DMS79 treated with DMSO at 0.1 percent for 48 hours (cell line): Measurements from ENCODE around the gene NRXN2.
"Not testable (repeated sequence)": the region's sequence is repeated elsewhere in the genome, so short reads cannot be mapped to it uniquely, and the experiment has no call there.

Experiments
- DNase-seq: peaks from one replicate; lab custom pipeline; 2025; lab: John Stamatoyannopoulos, UW

Gene NRXN2

GRCh38 chr11:64605244-64605560, 117.8 kb downstream of the NRXN2 start:
- DNase-seq, result no peak

GRCh38 chr11:64604458-64605243, 118.3 kb downstream of the NRXN2 start:
- DNase-seq, result no peak

DNA sequence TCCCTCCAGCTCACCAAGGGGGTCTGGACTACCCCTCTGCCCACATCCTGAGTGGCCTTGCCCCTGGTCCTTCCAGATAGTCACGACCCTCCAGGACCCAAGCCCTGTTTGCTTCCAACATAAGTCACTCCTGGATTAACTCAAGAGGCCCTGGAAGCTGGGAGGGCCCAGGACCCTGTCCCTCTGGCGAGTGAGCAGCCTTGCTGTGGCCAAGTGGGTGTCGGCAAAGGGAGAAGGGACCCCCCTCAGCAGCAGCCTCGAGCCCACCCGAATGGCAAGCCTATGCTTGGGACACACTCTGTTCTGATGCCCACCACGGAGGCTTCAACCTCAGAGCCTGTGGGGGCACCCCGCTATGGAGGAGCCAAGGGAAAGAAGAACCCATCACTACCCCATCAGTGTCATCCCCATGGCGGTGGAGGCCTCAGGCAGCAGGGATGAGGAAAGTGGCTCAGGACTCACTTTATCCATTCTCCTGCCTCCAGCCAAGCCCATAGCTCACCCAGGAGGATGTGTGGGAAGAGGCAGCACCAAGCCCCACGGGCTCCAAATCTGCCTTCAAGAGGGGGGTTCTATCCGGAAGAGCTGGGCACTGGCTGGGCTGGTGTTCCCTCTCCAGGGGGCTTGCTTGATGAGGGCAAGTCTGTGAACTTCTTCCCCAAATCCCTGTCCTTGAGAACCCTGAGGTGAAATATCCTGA, 119.4 kb downstream of the NRXN2 start:
- no peak for DNase-seq

DNA sequence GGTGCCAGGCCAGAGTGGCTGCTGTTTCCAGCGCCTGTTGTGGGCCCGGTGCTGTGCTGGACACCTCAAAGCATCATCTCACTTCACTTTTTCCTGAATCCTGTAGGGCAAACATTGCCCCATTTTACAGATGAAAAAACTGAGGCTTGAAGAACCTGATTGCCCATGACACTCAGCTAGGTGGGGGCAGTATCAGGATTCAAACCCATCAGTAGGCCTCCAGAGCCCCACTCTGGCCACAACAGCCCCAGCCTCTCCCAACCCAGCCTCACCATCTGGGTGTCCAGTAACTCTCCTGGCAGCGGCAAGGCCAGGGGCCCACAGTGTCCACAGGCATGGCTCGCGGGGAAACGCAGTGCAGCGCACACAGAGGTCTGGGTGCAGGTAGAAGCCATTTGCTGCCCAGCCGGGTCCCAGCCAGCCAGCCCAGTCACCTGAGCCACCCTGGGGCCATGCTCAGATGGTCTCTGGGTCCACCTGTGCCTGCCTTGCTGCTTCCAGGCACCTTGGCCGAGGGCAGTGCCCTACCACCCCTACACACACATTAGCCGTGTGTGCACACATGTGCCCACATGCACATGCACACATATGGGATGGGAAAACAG, 120.4 kb downstream of the NRXN2 start:
- no peak for DNase-seq

DNA sequence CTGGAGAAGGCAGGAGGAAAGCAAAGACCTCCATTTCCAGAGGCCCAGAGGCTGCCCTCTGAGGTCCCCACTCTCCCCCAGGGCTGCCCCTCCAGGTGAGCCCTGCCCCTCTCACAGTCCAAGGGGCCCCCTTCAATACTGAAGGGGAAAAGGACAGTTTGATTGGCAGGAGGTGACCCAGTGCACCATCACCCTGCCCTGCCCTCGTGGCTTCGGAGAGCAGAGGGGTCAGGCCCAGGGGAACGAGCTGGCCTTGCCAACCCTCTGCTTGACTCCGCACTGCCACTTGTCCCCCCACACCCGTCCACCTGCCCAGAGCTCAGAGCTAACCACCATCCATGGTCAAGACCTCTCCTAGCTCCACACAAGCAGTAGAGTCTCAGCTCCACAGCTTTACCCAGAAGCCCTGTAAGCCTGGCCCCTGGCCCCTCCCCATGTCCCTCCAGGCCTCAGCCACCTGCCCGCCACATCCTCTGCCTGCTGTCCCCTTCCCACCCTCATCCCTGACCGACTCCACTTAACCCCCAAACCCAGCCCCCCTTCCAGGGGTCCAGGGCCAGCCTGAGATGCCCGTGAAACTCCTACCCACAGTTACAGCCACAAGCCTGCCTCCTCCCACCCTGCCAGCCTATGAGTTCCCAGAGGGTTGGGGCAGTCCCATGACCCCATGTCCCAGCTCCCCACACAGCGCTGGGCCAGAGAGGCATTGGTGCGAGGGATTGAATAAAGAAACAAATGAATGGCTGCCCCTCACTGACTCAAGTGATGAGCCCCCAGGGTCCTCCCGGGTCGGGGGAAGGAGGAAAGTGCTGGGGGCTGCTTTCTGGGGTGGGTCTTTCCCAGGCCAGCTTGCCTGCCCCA, 121.2 kb downstream of the NRXN2 start:
- no peak for DNase-seq

DNA sequence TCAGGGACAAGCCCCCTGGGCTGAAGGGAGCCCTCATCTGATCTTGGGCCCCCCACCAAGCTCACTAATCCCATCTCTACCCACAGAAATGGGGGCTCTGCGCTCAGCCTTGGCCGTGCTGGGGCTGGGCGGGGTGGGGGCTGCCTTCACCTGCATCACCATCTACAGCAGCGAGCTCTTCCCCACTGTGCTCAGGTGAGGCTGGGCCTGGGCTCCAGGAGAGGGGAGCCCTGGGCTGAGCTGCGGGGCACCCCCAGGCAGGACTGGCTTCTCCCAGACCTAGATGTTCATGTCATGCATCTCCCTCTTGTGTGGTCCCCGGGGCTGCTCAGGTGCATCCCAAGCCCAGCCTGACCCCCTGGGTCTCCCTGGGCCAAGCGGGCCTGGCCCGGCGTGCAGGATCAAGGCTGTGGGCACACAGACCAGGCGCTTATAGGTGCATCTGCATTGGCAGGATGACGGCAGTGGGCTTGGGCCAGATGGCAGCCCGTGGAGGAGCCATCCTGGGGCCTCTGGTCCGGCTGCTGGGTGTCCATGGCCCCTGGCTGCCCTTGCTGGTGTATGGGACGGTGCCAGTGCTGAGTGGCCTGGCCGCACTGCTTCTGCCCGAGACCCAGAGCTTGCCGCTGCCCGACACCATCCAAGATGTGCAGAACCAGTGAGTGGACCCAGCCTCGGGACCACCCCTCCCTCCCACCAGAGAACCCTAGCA, 122.6 kb downstream of the NRXN2 start:
- DNase-seq, result no peak

DNA sequence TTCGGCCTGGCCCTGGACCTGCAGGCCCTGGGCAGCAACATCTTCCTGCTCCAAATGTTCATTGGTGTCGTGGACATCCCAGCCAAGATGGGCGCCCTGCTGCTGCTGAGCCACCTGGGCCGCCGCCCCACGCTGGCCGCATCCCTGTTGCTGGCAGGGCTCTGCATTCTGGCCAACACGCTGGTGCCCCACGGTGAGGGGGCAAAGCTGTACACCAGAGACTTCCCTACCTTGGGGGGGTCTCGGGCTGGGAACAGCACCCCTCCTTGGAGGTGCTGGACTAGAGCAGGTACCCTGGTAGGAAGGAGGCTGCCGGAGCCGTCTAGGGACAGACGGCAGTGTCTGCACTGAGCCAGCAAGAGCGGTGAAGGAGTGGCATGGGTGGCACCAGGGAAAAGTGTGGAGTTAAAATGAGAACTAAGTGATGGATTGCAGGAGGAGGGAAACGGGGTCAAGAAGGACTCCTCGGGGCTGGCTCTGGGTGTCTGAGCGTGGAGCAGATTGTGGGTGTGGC, 123.2 kb downstream of the NRXN2 start:
- DNase-seq, result no peak

DNA sequence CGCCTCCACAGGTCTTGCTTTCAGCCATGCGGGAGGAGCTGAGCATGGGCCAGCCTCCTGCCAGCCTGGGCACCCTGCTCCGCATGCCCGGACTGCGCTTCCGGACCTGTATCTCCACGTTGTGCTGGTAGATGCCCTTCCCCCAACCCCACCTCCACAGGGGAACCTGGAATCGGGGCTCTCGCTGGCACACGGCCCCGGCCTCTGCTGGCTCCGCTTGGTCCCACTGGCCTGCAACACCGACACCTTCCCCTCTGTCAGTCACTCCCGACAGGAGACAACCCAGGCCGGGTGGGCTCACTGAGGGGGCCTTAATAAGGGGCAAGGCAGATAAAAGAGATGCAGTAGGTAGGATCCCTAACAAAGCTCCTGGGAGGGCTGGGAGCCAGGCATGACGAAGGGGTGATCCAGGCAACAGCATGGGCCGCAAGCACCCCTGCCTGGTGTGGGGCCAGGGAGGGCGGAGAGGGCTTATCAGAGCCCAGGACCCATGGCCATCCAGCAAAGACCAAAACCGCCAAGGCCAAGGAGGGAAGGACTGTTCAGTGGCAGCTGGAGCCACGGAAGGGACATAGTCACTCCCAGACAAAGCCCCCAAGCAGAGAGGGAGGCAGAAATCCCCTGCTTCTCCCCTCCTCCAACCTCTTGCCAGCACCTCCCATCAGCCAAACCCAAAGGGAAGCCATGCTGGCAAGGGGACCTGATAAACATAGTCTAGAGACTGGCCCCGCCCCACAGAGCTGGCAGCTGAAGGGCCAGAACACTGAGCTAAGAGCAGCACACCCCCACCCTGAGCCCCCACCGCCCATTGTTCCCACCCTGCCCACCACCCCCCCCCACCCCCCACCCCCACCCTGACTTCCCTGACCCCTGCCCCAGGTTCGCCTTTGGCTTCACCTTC, 124.0 kb downstream of the NRXN2 start:
- no peak for DNase-seq

GRCh38 chr11:64598106-64598796, 124.7 kb downstream of the NRXN2 start:
- no peak for DNase-seq

- no peak for DNase-seq
These were observed 125.3 kb downstream of the NRXN2 start for GRCh38 chr11:64597671-64598101.

GRCh38 chr11:64595922-64596321, 127.1 kb downstream of the NRXN2 start:
- DNase-seq, result not testable (repeated sequence)

- no peak for DNase-seq
These were observed 128.6 kb downstream of the NRXN2 start for GRCh38 chr11:64594159-64594939.

DNA sequence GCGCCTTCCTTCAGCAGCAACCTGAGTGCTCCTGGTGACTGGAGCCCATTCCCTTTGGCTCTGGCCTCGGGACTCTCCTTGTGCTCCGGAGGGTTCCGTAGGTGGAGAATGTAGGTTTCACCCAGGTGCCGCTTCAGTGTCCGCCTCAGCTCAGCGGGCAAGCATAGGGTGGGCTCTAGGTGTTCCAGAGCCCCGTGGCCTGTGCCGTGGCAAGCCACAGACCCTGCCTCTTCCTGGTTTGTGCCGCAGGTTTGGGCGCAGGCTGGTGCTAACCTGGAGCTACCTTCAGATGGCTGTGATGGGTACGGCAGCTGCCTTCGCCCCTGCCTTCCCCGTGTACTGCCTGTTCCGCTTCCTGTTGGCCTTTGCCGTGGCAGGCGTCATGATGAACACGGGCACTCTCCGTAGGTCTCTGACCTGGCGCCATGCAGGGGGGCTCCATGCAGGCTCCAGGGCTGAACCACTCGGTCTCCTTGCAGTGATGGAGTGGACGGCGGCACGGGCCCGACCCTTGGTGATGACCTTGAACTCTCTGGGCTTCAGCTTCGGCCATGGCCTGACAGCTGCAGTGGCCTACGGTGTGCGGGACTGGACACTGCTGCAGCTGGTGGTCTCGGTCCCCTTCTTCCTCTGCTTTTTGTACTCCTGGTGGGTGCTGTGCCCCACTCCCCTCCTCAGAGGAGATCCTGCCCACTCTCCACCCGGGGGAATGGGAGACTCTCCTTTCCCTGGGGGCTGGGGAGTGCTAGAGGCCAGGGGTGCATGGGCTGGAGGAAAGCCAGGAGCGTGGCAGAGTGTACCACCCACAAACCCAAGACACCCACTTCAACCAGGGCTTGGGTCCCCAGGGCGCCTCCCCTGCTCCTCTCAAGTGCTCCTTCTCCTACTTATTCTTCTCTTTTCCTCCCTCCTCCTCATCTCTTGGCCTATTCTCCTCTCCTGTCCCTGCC, 129.6 kb downstream of the NRXN2 start:
- DNase-seq, result no peak

DNA sequence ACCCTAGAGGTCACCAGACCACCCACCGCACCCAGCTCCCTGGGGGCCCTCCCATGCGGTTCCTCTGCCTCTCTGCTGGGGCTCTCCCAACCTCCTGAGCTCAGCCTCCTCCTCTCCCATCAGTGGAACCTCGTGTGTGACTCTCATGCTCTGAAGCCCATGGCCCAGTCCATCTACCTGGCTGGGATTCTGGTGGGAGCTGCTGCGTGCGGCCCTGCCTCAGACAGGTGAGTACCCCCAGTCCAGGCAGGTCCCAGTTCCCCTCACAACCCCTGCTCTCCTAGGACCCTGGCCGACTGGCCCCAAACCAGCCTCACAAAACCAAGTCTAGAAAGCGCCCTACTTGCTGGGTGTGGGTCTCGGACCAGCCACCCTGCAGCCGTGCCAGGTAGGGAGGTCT, 130.3 kb downstream of the NRXN2 start:
- no peak for DNase-seq

DNA sequence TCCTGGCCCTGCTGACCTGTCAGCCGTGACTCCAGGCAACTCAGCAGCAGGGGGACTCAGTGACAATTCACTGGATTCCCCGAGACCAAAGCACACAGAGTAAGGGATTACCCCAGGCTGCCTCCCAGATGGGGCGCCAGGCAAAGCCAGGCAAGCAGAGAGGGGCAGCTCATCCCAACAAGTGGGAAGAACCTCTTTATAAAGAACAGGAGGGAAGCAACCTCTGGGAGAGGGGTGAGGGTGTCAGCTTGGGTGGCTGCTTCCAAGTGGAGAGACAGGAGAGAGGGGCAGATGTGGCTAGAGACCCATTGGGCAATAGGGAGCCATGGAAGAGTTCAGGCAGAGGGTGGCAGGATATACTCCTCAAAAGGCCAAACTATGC, 130.8 kb downstream of the NRXN2 start:
- no peak for DNase-seq

DNA sequence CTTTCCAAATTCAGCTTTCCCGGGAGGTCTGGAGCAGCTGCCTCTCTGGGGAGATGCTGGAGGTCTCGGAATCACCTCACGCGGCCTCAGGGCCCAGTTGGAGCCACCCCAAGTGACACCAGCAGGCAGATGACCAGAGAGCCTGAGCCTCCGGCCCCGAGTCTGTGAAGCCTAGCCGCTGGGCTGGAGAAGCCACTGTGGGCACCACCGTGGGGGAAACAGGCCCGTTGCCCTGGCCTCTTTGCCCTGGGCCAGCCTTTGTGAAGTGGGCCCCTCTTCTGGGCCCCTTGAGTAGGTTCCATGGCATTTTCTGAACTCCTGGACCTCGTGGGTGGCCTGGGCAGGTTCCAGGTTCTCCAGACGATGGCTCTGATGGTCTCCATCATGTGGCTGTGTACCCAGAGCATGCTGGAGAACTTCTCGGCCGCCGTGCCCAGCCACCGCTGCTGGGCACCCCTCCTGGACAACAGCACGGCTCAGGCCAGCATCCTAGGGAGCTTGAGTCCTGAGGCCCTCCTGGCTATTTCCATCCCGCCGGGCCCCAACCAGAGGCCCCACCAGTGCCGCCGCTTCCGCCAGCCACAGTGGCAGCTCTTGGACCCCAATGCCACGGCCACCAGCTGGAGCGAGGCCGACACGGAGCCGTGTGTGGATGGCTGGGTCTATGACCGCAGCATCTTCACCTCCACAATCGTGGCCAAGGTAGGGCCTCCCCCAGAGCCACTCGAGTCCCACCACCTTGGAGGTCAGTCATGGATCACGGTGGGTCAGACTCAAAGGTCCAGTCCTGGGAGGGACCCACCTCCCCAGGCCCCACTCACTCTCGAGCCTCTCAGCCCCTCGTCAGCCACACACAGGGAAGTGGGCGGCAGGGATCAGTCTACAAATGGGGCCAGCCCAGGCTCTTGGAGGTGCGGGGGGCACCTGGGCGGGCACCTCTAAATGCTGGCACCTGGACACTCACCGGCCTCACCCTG, 131.5 kb downstream of the NRXN2 start:
- no peak for DNase-seq

DNA sequence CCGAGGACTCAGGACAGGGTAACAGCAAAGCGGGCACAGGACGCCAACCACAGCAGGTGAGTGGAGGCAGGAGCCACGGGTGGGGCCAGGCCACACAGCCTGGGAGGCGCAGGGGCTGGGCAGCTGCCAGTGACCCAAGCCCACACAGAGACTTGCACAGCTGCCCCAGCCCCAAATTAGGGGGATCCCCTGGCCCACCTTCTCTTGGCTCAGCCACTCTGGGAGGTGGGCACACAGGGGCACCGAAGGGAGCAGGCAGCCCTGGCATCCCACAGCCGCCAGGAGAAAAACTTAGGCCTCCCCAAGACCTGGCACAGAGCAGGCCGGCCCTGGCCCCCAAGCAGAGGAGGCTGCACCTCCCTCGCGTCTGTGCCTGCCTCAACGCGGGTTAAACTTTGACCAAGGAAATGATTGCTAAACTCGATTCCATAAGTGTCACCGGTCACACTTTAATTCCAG, 132.2 kb downstream of the NRXN2 start, which contains the start of gene SLC22A12:
SLC22A12 (plus strand) TSS at position 458 of the 459 bp plus-strand sequence. CDS start 337 bp downstream, outside the sequence.
- DNase-seq, result no peak
